ENCODE data around the gene TRIM54. TPM values are rescaled to one million over a fixed set of nuclear protein-coding genes. Genes with fewer than 3 reads are reported as not detected.

Gene TRIM54
- total RNA-seq, 1 donor from 2014 or later = not detected

DNA sequence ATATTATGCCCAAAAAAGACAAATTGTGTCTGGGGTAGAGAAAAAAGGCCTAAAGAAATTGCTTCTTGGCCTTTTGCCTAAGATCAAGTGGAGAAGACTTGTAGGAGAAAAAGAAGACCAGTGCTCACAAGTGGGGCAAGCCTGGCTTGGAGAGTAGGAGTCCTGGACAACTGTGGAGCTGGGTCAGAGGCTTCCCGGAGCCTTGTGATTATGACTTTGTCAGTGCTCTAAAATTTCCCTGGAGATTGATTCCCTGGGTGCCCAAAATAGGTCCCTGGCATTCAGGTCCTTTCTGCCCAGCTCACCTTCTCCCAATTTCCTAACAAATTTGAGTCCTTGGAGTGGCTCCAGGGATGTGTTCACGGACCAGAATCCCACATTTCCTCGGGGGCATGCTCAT, 787 bp upstream of the TRIM54 start:
- TF ChIP-seq, protein P1, sequence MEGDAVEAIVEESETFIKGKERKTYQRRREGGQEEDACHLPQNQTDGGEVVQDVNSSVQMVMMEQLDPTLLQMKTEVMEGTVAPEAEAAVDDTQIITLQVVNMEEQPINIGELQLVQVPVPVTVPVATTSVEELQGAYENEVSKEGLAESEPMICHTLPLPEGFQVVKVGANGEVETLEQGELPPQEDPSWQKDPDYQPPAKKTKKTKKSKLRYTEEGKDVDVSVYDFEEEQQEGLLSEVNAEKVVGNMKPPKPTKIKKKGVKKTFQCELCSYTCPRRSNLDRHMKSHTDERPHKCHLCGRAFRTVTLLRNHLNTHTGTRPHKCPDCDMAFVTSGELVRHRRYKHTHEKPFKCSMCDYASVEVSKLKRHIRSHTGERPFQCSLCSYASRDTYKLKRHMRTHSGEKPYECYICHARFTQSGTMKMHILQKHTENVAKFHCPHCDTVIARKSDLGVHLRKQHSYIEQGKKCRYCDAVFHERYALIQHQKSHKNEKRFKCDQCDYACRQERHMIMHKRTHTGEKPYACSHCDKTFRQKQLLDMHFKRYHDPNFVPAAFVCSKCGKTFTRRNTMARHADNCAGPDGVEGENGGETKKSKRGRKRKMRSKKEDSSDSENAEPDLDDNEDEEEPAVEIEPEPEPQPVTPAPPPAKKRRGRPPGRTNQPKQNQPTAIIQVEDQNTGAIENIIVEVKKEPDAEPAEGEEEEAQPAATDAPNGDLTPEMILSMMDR (IDR thresholded peaks at IDR 0.05) = no peak
- no peaks in the 10 kb centered on the region for H3K9me3 ChIP-seq
- intact Hi-C loops (cut with DNase I) = no loop called here
- DNase-seq = no peak
- no peak overlapping the region for H3K27ac ChIP-seq
- no peaks in the 10 kb centered on the region for H3K4me1 ChIP-seq
- peaks cover 5% of the 10 kb centered on the region for H3K27me3 ChIP-seq
- no peak overlapping the region for H3K4me3 ChIP-seq
- no peak for ATAC-seq
- H3K36me3 ChIP-seq = no peaks in the 10 kb centered on the region

DNA sequence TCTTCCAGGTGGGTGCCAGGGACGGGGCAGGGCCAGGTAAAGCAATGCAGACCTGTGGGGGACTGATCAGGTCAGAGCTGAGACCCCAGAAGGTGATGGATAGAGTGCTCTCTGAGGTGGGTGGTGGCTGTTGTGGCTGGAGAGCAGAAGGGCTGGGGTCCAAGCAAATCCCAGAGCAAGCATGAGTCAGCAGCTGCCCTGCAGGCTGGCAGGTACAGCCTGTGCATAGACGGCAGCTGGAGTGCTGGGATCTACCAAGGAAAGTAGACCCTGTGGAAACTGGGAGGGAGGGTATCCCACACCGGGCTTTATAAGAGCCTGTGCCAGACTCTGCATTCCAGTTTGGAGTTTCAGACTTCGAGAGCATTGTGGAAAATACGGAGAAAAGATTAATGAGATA, 663 bp downstream of the TRIM54 start:
- H3K36me3 ChIP-seq = no peaks in the 10 kb centered on the region
- H3K4me3 ChIP-seq = no peak overlapping the region
- no peaks in the 10 kb centered on the region for H3K9me3 ChIP-seq
- ATAC-seq (no peak), DNase-seq (no peak)
- TF ChIP-seq, protein P1 (IDR thresholded peaks at IDR 0.05) = no peak
- no peak overlapping the region for H3K27ac ChIP-seq
- intact Hi-C loops (cut with DNase I) = no loop called here
- no peaks in the 10 kb centered on the region for H3K4me1 ChIP-seq
- peaks cover 5% of the 10 kb centered on the region for H3K27me3 ChIP-seq

DNA sequence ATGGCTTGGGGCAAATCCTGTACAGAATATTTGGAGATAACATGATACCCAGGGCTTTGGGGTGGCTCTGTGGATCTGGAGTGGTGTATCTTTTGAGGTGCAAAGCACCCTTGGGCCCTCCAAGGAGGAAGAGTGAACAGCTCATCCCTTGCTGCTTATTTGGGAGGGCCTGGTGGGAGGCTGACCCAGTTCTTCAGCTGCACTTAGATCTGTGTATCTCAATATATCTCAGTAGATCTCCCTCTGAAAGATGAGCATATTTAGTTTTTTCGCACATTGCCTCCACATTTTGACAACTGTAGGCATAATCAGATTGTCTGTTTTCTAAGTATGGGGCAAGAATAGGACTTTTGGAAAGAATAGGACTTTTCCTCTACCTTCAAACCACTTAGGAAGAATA, 2.8 kb downstream of the TRIM54 start:
- H3K27ac ChIP-seq = no peak overlapping the region
- no peaks in the 10 kb centered on the region for H3K36me3 ChIP-seq
- no peak for DNase-seq
- intact Hi-C loops (cut with DNase I) = no loop called here
- H3K4me1 ChIP-seq = no peaks in the 10 kb centered on the region
- H3K9me3 ChIP-seq = no peaks in the 10 kb centered on the region
- peaks cover 5% of the 10 kb centered on the region for H3K27me3 ChIP-seq
- no peak overlapping the region for H3K4me3 ChIP-seq
- ATAC-seq = no peak
- TF ChIP-seq, protein P1 (IDR thresholded peaks at IDR 0.05) = no peak

DNA sequence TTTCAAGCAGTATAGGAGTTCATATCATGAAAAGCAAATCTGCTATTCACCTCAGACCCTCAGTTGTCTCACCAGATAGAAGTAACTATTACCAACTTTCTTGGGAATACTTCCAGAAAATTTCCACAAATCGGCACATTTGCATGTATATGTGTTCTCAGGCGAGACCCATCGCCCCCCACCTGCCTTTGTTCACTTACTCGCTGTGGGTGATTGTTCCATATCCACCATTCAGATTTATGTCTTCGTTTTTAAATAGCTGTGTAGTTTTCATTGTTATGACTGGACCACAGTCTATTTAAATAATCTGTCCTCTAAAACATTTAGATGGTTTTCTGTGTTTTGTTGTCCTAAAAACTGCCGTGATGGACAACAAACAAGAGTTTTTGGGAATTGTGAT, 3.3 kb downstream of the TRIM54 start:
- intact Hi-C loops (cut with DNase I) = no loop called here
- TF ChIP-seq, protein P1 (IDR thresholded peaks at IDR 0.05) = no peak
- no peak for ATAC-seq

DNA sequence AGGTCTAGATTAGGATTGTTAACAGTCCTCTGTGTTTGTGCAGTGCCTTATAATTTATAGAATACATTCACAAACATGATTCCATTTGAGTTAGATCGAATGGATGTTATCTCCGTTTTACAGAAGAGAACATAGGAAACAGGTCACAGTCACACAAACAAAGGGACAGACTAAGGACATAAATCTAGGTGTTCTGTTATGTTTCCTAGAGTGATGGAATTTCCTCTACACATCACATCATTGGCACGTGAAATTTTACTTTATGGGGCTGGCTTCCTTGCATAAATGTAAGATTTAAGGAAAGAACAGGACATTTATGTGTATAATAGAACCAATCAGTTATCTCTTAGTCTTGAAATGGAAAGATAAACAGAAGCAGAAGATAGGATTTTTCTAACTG, 6.4 kb downstream of the TRIM54 start:
- H3K36me3 ChIP-seq = no peaks in the 10 kb centered on the region
- H3K4me3 ChIP-seq = no peak overlapping the region
- TF ChIP-seq, protein P1 (IDR thresholded peaks at IDR 0.05) = no peak
- H3K4me1 ChIP-seq = no peaks in the 10 kb centered on the region
- no peaks in the 10 kb centered on the region for H3K27me3 ChIP-seq
- DNase-seq (no peak), ATAC-seq (no peak)
- no peak overlapping the region for H3K27ac ChIP-seq
- intact Hi-C loops (cut with DNase I) = no loop called here
- H3K9me3 ChIP-seq = no peaks in the 10 kb centered on the region

More for the DNA sequence above, 3.3 kb downstream of the TRIM54 start:
- Histone ChIP-seq H3K4me1 (no peaks in the 10 kb centered on the region), H3K27me3 (peaks cover 2% of the 10 kb centered on the region), H3K36me3 (no peaks in the 10 kb centered on the region), H3K27ac (no peak overlapping the region), H3K9me3 (no peaks in the 10 kb centered on the region), H3K4me3 (no peak overlapping the region)
- no peak for DNase-seq

DNA sequence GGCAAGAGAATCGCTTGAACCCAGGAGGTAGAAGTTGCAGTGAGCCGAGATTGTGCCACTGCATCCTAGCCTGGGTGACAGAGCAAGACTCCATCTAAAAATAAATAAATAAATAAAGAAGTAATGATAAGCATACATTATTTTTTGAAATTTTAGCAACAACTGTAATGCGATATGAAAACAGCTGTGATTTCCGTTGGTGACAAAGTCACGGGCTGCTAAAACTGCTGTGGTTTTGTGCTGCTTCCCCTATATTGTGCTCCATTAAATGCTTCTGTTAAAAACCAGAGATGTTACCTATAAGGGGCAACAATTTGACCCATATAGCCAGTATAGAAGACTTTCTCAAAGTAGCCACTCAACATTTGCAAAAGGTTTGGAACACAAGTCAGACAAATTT, 8.3 kb downstream of the TRIM54 start:
- no peaks in the 10 kb centered on the region for H3K36me3 ChIP-seq
- no peak for DNase-seq
- H3K27me3 ChIP-seq = no peaks in the 10 kb centered on the region
- TF ChIP-seq, protein P1 (IDR thresholded peaks at IDR 0.05) = no peak
- no peak overlapping the region for H3K4me3 ChIP-seq
- H3K4me1 ChIP-seq = no peaks in the 10 kb centered on the region
- intact Hi-C loops (cut with DNase I) = no loop called here
- no peak for ATAC-seq
- no peaks in the 10 kb centered on the region for H3K9me3 ChIP-seq
- no peak overlapping the region for H3K27ac ChIP-seq

All from upper lobe of right lung (tissue), 1 donor.